MM.1S (cell line): ENCODE measurements around the gene CDC25B.

Source experiments
- DNase-seq: peaks from one replicate; pipeline ENCODE4 v3.0.0-alpha.2; 2015
- H2AFZ ChIP-seq: fragments of 300-600 bp; sonication (generic); 2 replicates; pipeline ENCODE4 v1.6.0; 2016; ENCODE audit warnings: antibody characterized with exemption, low read length
- H3F3A ChIP-seq: fragments of 300-600 bp; sonication (generic); 2 replicates; pipeline ENCODE4 v1.6.1; 2016; ENCODE audit warnings: mild to moderate bottlenecking, antibody characterized with exemption, low read length, moderate library complexity, mixed read lengths; ENCODE audit not compliant: insufficient read depth
- H3K27ac ChIP-seq: fragments of 300-600 bp; sonication (generic); 2 replicates; pipeline ENCODE4 v1.5.1; 2016; ENCODE audit warnings: mild to moderate bottlenecking, low read length
- H3K27me3 ChIP-seq: fragments of 300-600 bp; sonication (generic); replicated peaks from 2 replicates; pipeline ENCODE4 v1.6.0; 2016; ENCODE audit warnings: low read length; ENCODE audit not compliant: insufficient read depth
- H3K36me3 ChIP-seq: fragments of 300-600 bp; sonication (generic); replicated peaks from 2 replicates; pipeline ENCODE4 v1.6.1; 2016; ENCODE audit warnings: mild to moderate bottlenecking, low read length, mixed read lengths; ENCODE audit not compliant: insufficient read depth
- H3K4me1 ChIP-seq: fragments of 300-600 bp; sonication (generic); 2 replicates; pipeline ENCODE4 v1.6.1; 2016; ENCODE audit warnings: low read length, mixed read lengths
- H3K4me2 ChIP-seq: fragments of 300-600 bp; sonication (generic); 2 replicates; pipeline ENCODE4 v1.6.0; 2016; ENCODE audit warnings: low read depth, low read length
- H3K4me3 ChIP-seq: fragments of 300-600 bp; sonication (generic); 2 replicates; pipeline ENCODE4 v1.5.1; 2016; ENCODE audit warnings: low read length, mixed read lengths
- H3K79me2 ChIP-seq: fragments of 300-600 bp; sonication (generic); 2 replicates; pipeline ENCODE4 v1.6.1; 2016; ENCODE audit warnings: mixed run types, low read length, mixed read lengths
- H3K9ac ChIP-seq: fragments of 300-600 bp; sonication (generic); 2 replicates; pipeline ENCODE4 v1.6.1; 2016; ENCODE audit warnings: low read length, mixed read lengths
- H3K9me2 ChIP-seq: fragments of 300-600 bp; sonication (generic); replicated peaks from 2 replicates; pipeline ENCODE4 v1.6.1; 2016; ENCODE audit warnings: mild to moderate bottlenecking, low read length, mixed read lengths; ENCODE audit not compliant: insufficient read depth
- H3K9me3 ChIP-seq: fragments of 300-600 bp; sonication (generic); replicated peaks from 2 replicates; pipeline ENCODE4 v1.6.1; 2016; ENCODE audit warnings: mild to moderate bottlenecking, low read length, mixed read lengths; ENCODE audit not compliant: insufficient read depth
- H4K20me1 ChIP-seq: fragments of 300-600 bp; sonication (generic); 2 replicates; pipeline ENCODE4 v1.6.1; 2016; ENCODE audit warnings: mild to moderate bottlenecking, low read length, moderate library complexity, mixed read lengths; ENCODE audit not compliant: insufficient read depth
- CTCF ChIP-seq: fragments of 300-600 bp; sonication (generic); IDR thresholded peaks from 2 replicates; pipeline ENCODE4 v1.5.1; 2016; ENCODE audit warnings: antibody characterized with exemption, low read length, mixed read lengths
- EZH2 ChIP-seq: fragments of 300-600 bp; sonication (generic); optimal IDR thresholded peaks from 2 replicates; pipeline ENCODE3; 2017; ENCODE audit warnings: low read depth, mild to moderate bottlenecking, antibody characterized with exemption, low read length, mixed read lengths
- EZH2phosphoT487 ChIP-seq: fragments of 300-600 bp; sonication (generic); IDR thresholded peaks from 2 replicates; pipeline ENCODE4 v1.6.1; 2018; ENCODE audit warnings: antibody characterized with exemption, low read length

CDC25B gene

GRCh38 chr20:3818155-3819151, 22.3 kb downstream of the CDC25B start:
- peaks cover 6% of the 10 kb centered on the region; the same call in 1 of the 2 replicates for H3F3A ChIP-seq
- no peak overlapping the region for H3K27ac ChIP-seq
- H3K4me1 ChIP-seq: 0 out of 2 replicates have a peak, but pooled peaks cover 5% of the 10 kb centered on the region
- TF ChIP-seq EZH2phosphoT487: no peak
- TF ChIP-seq CTCF: peak; percentile 63
- TF ChIP-seq EZH2: no peak
- H3K4me2 ChIP-seq: no peak overlapping the region
- peaks cover 10% of the 10 kb centered on the region for H3K79me2 ChIP-seq
- peak; percentile 56 for DNase-seq
- H3K27me3 ChIP-seq: no peaks in the 10 kb centered on the region
- no peaks in the 10 kb centered on the region for H3K36me3 ChIP-seq
- no peak overlapping the region for H3K4me3 ChIP-seq
- H4K20me1 ChIP-seq: no peaks in the 10 kb centered on the region
- H2AFZ ChIP-seq: peak overlapping the region; percentile 25; the same call in 1 of the 2 replicates
- H3K9me2 ChIP-seq: no peaks in the 10 kb centered on the region
- no peak overlapping the region for H3K9ac ChIP-seq
- H3K9me3 ChIP-seq: no peaks in the 10 kb centered on the region

- H3K27me3 ChIP-seq: no peaks in the 10 kb centered on the region
- TF ChIP-seq CTCF: no peak
- no peak for TF ChIP-seq EZH2
- no peak for TF ChIP-seq EZH2phosphoT487
- peak overlapping the region; percentile 71 for H3K4me2 ChIP-seq
- H3K36me3 ChIP-seq: no peaks in the 10 kb centered on the region
- peaks cover 6% of the 10 kb centered on the region; the same call in 1 of the 2 replicates for H3F3A ChIP-seq
- peak overlapping the region; percentile 95 for H3K4me3 ChIP-seq
- peak overlapping the region; percentile 99 for H3K9ac ChIP-seq
- peaks cover 10% of the 10 kb centered on the region for H3K79me2 ChIP-seq
- H3K9me3 ChIP-seq: no peaks in the 10 kb centered on the region
- 0 out of 2 replicates have a peak, but pooled peaks cover 5% of the 10 kb centered on the region for H3K4me1 ChIP-seq
- no peaks in the 10 kb centered on the region for H4K20me1 ChIP-seq
- peak overlapping the region; percentile 94 for H2AFZ ChIP-seq
- H3K9me2 ChIP-seq: no peaks in the 10 kb centered on the region
- DNase-seq: no peak
- peak overlapping the region; percentile 96; the same call in 1 of the 2 replicates for H3K27ac ChIP-seq
Measured at GRCh38 chr20:3819411-3820047, 23.4 kb downstream of the CDC25B start.

GRCh38 chr20:3820048-3820900, 24.2 kb downstream of the CDC25B start, which contains the start of gene AP5S1:
Gene AP5S1, plus strand, starts transcription at chr20:3820547. Its CDS starts 1,571 bp downstream, at chr20:3822118.
- Histone ChIP-seq H3F3A (peaks cover 6% of the 10 kb centered on the region; the same call in 1 of the 2 replicates), H3K9ac (peak within 1 kb of the TSS; percentile 99), H3K4me2 (peak within 1 kb of the TSS; percentile 92), H3K36me3 (no peaks in the 10 kb centered on the region), H3K27me3 (no peaks in the 10 kb centered on the region), H3K27ac (peak within 1 kb of the TSS; percentile 96), H3K4me3 (peak within 1 kb of the TSS; percentile 95), H3K9me3 (no peaks in the 10 kb centered on the region), H2AFZ (peak within 1 kb of the TSS; percentile 94), H3K9me2 (no peaks in the 10 kb centered on the region), H4K20me1 (no peaks in the 10 kb centered on the region), H3K4me1 (0 out of 2 replicates have a peak, but pooled peaks cover 5% of the 10 kb centered on the region), H3K79me2 (peaks cover 10% of the 10 kb centered on the region)
- TF ChIP-seq EZH2 (no peak), CTCF (peak; percentile 95)
- peak; percentile 97 for DNase-seq
